ENCODE measurements around the gene MTMR3. TPM values are rescaled to one million over a fixed set of nuclear protein-coding genes. Genes with fewer than 3 reads are reported as not detected.
"Not testable (repeated sequence)": the region's sequence is repeated elsewhere in the genome, so short reads cannot be mapped to it uniquely, and the experiment has no call there.

The MTMR3 gene
- total RNA-seq, 1 experiment from 2014 or later = 27.0 TPM

GRCh38 chr22:29856496-29856895 is 26.5 kb upstream of the MTMR3 start:
- Histone ChIP-seq H3K9me2 (ENCODE audit: insufficient read depth) (no peaks in the 10 kb centered on the region), H2AFZ (ENCODE audit: low read depth, low read length, poor library complexity, severe bottlenecking) (peak overlapping the region; percentile 4), H3K9ac (ENCODE audit: low read length) (no peak overlapping the region), H3K36me3 (ENCODE audit: control insufficient read depth in 1 of 2, insufficient read depth in 2 of 2, low read length in 2 of 2) (no peaks in the 10 kb centered on the region), H3K4me2 (ENCODE audit: low read length) (no peak overlapping the region), H3K4me1 (ENCODE audit: control insufficient read depth in 1 of 2, insufficient read depth in 2 of 2, low read length in 2 of 2) (no peaks in the 10 kb centered on the region), H4K20me1 (ENCODE audit: insufficient read depth) (no peaks in the 10 kb centered on the region), H3K4me3 (replicated peaks in 1 of 2; ENCODE audit: low read depth in 1 of 2, low read length in 2 of 2) (no peak overlapping the region), H3K79me2 (ENCODE audit: insufficient read depth, low read length) (no peaks in the 10 kb centered on the region), H3K9me3 (ENCODE audit: control insufficient read depth in 1 of 2, insufficient read depth in 1 of 2, low read depth in 1 of 2, low read length in 2 of 2) (no peaks in the 10 kb centered on the region), H3K27me3 (ENCODE audit: insufficient read depth, low read length) (no peaks in the 10 kb centered on the region), H3K27ac (ENCODE audit: low read depth, low read length) (no peak overlapping the region)
- ChIA-PET POLR2A (interaction anchor here (0.6 kb wide), 1 partner anchor 11 kb away, joined by 3 read pairs; no protein-coding TSS in a partner anchor), CTCF (no interaction called here), RAD21 (ENCODE audit: low non-redundant PET in 1 of 2, low total read pairs in 2 of 2, uncharacterized antibody in 2 of 2, unreplicated experiment in 2 of 2) (no interaction called here)
- intact Hi-C loops (cut with micrococcal nuclease) = no loop called here
- BruUV-seq (replicated peaks) = no TSS peak
- DNase-seq (ENCODE audit: low read depth, low spot score) (no peak), ATAC-seq (no peak)
- no peak for TF ChIP-seq JUND (IDR thresholded peaks at IDR 0.05)
- no peak for TF ChIP-seq ELF1 (IDR thresholded peaks at IDR 0.05; ENCODE audit: borderline replicate concordance, low read depth)
- TF ChIP-seq ZFX (IDR thresholded peaks at IDR 0.05) = no peak
- TF ChIP-seq POLR2AphosphoS5 (IDR thresholded peaks at IDR 0.05; ENCODE audit: low read depth, low read length) = no peak
- no peak for TF ChIP-seq REST (IDR thresholded peaks at IDR 0.05; ENCODE audit: low read depth)
- TF ChIP-seq EZH2phosphoT487 (IDR thresholded peaks at IDR 0.05; ENCODE audit: borderline replicate concordance) = no peak
- no peak for TF ChIP-seq RAD21 (IDR thresholded peaks at IDR 0.05; ENCODE audit: low read depth)
- no peak for TF ChIP-seq SIN3A (IDR thresholded peaks at IDR 0.05; ENCODE audit: low read depth)
- no peak for TF ChIP-seq ATF3 (IDR thresholded peaks at IDR 0.05)
- no peak for TF ChIP-seq CTCF (IDR thresholded peaks at IDR 0.05 in 2 of 3, conservative IDR thresholded peaks at IDR 0.05 in 1 of 3; ENCODE audit: borderline replicate concordance in 1 of 3, insufficient read depth in 1 of 3, low read depth in 2 of 3, low read length in 2 of 3)
- TF ChIP-seq POLR2A (IDR thresholded peaks at IDR 0.05; ENCODE audit: borderline replicate concordance, extremely low read depth, insufficient read depth, insufficient read length) = no peak

GRCh38 chr22:29859030-29859429 is 23.9 kb upstream of the MTMR3 start:
- H3K27me3 ChIP-seq (ENCODE audit: insufficient read depth, low read length); H3K9me3 ChIP-seq (ENCODE audit: control insufficient read depth in 1 of 2, insufficient read depth in 1 of 2, low read depth in 1 of 2, low read length in 2 of 2); H3K79me2 ChIP-seq (ENCODE audit: insufficient read depth, low read length); H4K20me1 ChIP-seq (ENCODE audit: insufficient read depth); H3K27ac ChIP-seq (ENCODE audit: low read depth, low read length); DNase-seq (ENCODE audit: low read depth, low spot score); H3K4me2 ChIP-seq (ENCODE audit: low read length); H3K9me2 ChIP-seq (ENCODE audit: insufficient read depth); intact Hi-C loops (cut with micrococcal nuclease); H3K9ac ChIP-seq (ENCODE audit: low read length); H3K4me3 ChIP-seq (replicated peaks in 1 of 2; ENCODE audit: low read depth in 1 of 2, low read length in 2 of 2); CTCF ChIA-PET; POLR2A ChIA-PET; H3K4me1 ChIP-seq (ENCODE audit: control insufficient read depth in 1 of 2, insufficient read depth in 2 of 2, low read length in 2 of 2); BruUV-seq (replicated peaks); H3K36me3 ChIP-seq (ENCODE audit: control insufficient read depth in 1 of 2, insufficient read depth in 2 of 2, low read length in 2 of 2); H2AFZ ChIP-seq (ENCODE audit: low read depth, low read length, poor library complexity, severe bottlenecking); ATAC-seq: not testable (repeated sequence)
- RAD21 ChIA-PET (ENCODE audit: low non-redundant PET in 1 of 2, low total read pairs in 2 of 2, uncharacterized antibody in 2 of 2, unreplicated experiment in 2 of 2) = interaction anchor here in 1 of 2 experiments (0.7 kb wide), 1 partner anchor 21 kb away, joined by 7 read pairs; no protein-coding TSS in a partner anchor

Data from HCT116 (cell line).